Uterus (tissue), 2 donors: ENCODE measurements around the gene ZSCAN10.
"Not testable (repeated sequence)": the region's sequence is repeated elsewhere in the genome, so short reads cannot be mapped to it uniquely, and the experiment has no call there.

Source experiments
- CTCF ChIP-seq, 4 experiments: fragments of 200-600 bp in 2 of 4; fragments of 450-650 bp in 2 of 4; sonication (generic) in 2 of 4; IDR thresholded peaks; one replicate each; pipeline ENCODE4 v1.5.1; 2016 to 2019; ENCODE audit warnings: antibody characterized with exemption in 4 of 4, mild to moderate bottlenecking in 2 of 4, moderate library complexity in 1 of 4
- POLR2A ChIP-seq, 2 donors: fragments of 450-650 bp; IDR thresholded peaks; one replicate each; pipeline ENCODE4 v1.6.1; 2016; ENCODE audit warnings: antibody characterized with exemption in 2 of 2, mild to moderate bottlenecking in 1 of 2, moderate library complexity in 1 of 2

DNA sequence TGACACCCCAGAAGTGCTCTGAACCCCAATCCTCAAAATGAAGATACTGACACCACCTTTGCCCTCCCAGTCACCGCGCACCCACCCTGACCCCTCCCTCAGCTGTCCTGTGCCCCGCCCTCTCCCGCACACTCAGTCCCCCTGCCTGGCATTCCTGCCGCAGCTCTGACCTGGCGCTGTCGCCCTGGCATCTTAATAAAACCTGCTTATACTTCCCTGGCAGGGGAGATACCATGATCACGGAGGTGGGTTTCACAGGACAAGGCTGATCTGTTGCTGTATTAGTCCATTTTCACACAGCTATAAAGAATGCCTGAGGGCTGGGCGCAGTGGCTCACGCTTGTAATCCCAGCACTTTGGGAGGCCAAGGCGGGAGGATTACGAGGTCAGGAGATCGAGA lies 17.1 kb downstream of the ZSCAN10 start:
- TF ChIP-seq CTCF, POLR2A (IDR thresholded peaks at IDR 0.05): not testable (repeated sequence)
